Stimulated activated CD8-positive, alpha-beta memory T cell treated with anti-CD3 and anti-CD28 coated beads, Interleukin-2, amount 100 ng/mL, for 1 hour (primary cell): ENCODE measurements around the gene TBC1D3C.
"Not testable (repeated sequence)": the region's sequence is repeated elsewhere in the genome, so short reads cannot be mapped to it uniquely, and the experiment has no call there.

Source experiments
- DNase-seq, 2 donors: peaks; one replicate each; pipeline ENCODE4 v3.0.0-alpha.2; 2020; ENCODE audit warnings: low read depth in 2 of 2

TBC1D3C gene

DNA sequence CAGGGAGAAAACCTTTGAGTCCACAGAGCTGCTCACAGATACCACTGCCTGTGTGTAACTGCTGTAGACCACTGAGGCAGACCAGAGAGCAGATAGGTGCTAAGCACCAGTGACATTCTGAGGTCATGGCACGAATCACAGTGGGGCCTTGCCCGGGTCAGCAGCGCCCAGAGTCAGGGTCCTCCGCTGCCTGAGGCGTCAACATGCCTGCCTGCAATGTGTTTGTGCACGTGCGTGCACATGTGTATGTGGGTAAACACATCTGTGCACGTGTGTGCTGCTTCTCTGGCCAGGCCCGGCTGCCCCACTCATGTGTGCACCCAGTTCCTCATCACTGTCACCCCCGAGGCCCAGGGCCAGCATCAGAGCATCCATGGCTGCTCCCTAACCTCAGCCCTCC, at the start of gene TBC1D3C:
Gene TBC1D3C (minus strand): TSS at position 101 of the 400 bp plus-strand sequence. CDS start 1,568 bp downstream, outside the sequence.
- not testable (repeated sequence) for DNase-seq

DNA sequence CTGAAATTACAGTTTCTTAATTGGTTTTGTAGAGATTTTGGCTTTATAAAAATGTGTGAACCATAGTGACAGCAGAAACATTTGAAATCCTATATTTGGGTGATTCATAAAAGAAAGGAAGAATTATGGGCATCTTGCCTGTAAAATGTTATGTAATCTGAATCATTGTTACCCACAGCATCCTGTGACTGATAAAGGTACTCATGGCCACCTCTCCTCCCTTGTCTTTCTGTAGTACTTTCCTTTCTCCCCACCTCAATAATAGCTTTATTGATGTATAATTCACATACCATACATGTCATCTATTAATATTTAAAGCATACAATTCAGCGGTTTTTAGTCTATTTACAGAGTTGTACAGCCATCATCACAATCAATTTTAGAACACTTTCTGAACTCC, 30.8 kb upstream of the TBC1D3C start:
- DNase-seq = not testable (repeated sequence)

DNA sequence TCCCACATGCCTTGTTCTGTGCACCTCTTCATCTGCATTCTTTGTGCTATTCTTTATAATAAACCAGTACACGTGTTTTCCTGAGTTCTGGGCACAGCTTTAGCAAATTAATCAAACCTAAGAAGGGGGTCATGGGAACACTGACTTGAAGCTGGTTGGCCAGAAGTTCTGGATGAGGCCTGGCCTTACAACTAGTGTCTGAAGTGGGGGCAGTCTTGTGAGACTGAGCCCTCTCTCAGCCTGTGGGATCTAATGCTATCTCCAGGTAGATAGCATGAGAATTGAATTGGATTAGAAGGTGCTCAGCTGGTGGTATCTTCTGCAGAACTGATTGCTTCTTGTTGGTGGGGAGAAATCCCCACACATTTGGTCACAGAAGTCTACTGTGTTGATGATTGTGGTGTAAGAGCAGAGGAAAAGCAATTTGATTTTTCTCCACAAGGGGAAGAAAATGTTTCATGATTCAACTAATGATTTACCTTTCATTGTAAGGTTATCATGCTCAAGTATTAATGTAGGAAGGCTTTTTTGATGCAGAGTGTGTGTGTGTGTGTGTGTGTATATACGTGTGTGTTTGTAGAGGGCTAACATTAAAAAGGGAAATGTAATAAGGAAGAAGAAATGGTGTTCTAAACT, 25.7 kb upstream of the TBC1D3C start:
- not testable (repeated sequence) for DNase-seq

DNA sequence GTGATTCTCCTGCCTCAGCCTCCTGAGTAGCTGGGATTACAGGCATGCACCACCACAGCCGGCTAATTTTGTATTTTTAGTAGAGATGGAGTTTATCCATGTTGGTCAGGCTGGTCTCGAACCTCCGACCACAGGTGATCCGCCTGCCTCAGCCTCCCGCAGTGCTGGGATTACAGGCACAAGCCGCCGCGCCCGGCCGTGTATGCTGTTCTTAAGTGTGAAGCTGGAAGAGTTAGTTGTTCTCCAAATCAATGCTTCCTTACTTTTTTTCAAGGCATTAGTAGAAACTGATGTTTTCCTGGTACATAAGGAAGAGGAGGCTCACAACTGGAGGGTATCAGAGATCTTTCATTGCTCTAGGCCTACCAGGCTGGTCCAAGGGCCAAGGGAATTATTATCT, 19.7 kb upstream of the TBC1D3C start:
- not testable (repeated sequence) for DNase-seq

DNA sequence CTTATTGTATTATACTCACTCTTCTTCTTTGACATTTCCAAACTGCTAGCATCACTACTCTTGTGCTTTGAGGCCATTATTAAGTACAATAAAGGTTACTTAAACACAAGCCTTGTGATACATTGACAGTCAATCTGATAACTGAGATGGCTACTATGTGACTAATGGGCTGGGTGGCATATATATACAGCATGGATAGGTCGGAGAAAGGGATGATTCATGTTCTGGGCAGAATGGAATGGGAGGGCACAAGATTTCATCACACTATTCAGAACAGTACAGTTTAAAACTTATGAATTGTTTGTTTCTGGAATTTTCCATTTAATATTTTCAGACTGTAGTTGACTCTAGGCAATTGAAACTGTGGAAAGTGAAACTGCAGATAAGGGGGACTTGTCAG, 18.9 kb upstream of the TBC1D3C start:
- DNase-seq = not testable (repeated sequence)
